Measurements from ENCODE around the gene NELL2.

NELL2 gene

GRCh38 chr12:44817687-44818086, 58.4 kb downstream of the NELL2 start:
- H3K36me3 Mint-ChIP-seq (ENCODE audit: low read depth) = no peaks in the 10 kb centered on the region
- no peaks in the 10 kb centered on the region for H3K27me3 Mint-ChIP-seq (ENCODE audit: low read depth)
- TF ChIP-seq, protein P1, sequence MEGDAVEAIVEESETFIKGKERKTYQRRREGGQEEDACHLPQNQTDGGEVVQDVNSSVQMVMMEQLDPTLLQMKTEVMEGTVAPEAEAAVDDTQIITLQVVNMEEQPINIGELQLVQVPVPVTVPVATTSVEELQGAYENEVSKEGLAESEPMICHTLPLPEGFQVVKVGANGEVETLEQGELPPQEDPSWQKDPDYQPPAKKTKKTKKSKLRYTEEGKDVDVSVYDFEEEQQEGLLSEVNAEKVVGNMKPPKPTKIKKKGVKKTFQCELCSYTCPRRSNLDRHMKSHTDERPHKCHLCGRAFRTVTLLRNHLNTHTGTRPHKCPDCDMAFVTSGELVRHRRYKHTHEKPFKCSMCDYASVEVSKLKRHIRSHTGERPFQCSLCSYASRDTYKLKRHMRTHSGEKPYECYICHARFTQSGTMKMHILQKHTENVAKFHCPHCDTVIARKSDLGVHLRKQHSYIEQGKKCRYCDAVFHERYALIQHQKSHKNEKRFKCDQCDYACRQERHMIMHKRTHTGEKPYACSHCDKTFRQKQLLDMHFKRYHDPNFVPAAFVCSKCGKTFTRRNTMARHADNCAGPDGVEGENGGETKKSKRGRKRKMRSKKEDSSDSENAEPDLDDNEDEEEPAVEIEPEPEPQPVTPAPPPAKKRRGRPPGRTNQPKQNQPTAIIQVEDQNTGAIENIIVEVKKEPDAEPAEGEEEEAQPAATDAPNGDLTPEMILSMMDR (IDR thresholded peaks at IDR 0.05; ENCODE audit: unreplicated experiment in 3 of 3) = no peak
- no peaks in the 10 kb centered on the region for H3K9me3 Mint-ChIP-seq
- H3K27ac Mint-ChIP-seq = no peak overlapping the region
- H3K4me3 Mint-ChIP-seq = no peak overlapping the region
- no peaks in the 10 kb centered on the region for H3K4me1 Mint-ChIP-seq

GRCh38 chr12:44816446-44817017, 59.6 kb downstream of the NELL2 start:
- H3K27me3 Mint-ChIP-seq (ENCODE audit: low read depth) = no peaks in the 10 kb centered on the region
- no peak overlapping the region for H3K27ac Mint-ChIP-seq
- H3K4me3 Mint-ChIP-seq = no peak overlapping the region
- no peaks in the 10 kb centered on the region for H3K4me1 Mint-ChIP-seq
- TF ChIP-seq, protein P1 (IDR thresholded peaks at IDR 0.05; ENCODE audit: unreplicated experiment in 3 of 3) = no peak
- H3K36me3 Mint-ChIP-seq (ENCODE audit: low read depth) = no peaks in the 10 kb centered on the region
- no peaks in the 10 kb centered on the region for H3K9me3 Mint-ChIP-seq

GRCh38 chr12:44812062-44812461, 64.1 kb downstream of the NELL2 start:
- TF ChIP-seq, protein P1 (IDR thresholded peaks at IDR 0.05; ENCODE audit: unreplicated experiment in 3 of 3) = no peak
- Mint-ChIP-seq H3K4me1 (no peaks in the 10 kb centered on the region), H3K9me3 (no peaks in the 10 kb centered on the region), H3K36me3 (ENCODE audit: low read depth) (no peaks in the 10 kb centered on the region), H3K27ac (no peak overlapping the region), H3K4me3 (no peak overlapping the region), H3K27me3 (ENCODE audit: low read depth) (no peaks in the 10 kb centered on the region)

GRCh38 chr12:44804068-44804467, 72.0 kb downstream of the NELL2 start:
- no peaks in the 10 kb centered on the region for H3K4me1 Mint-ChIP-seq
- H3K27ac Mint-ChIP-seq = no peak overlapping the region
- H3K9me3 Mint-ChIP-seq = no peaks in the 10 kb centered on the region
- no peaks in the 10 kb centered on the region for H3K36me3 Mint-ChIP-seq (ENCODE audit: low read depth)
- TF ChIP-seq, protein P1 (IDR thresholded peaks at IDR 0.05; ENCODE audit: unreplicated experiment in 3 of 3) = no peak
- H3K27me3 Mint-ChIP-seq (ENCODE audit: low read depth) = no peaks in the 10 kb centered on the region
- H3K4me3 Mint-ChIP-seq = no peak overlapping the region

DNA sequence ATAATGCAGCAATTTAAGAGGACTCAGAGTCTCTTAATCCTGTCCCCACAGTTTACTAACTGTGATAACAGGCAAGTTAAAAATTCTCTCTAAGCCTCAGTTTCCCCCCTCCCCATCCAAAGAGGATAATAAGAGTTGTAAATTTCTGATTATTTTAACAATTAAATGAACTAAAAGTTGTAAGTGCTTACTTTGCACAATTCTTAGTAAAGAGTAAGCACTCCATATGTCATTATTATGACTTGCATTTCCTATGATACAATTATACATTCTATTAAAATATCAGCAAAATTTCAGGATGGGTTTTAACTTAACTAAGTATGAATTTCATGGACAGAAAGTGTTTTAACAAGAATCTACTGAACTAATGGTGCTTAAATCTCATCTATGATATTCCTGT, 80.1 kb downstream of the NELL2 start:
- no peak overlapping the region for H3K27ac Mint-ChIP-seq
- peaks cover 10% of the 10 kb centered on the region for H3K36me3 Mint-ChIP-seq (ENCODE audit: low read depth)
- H3K4me1 Mint-ChIP-seq = no peaks in the 10 kb centered on the region
- H3K9me3 Mint-ChIP-seq = peaks cover 8% of the 10 kb centered on the region
- H3K27me3 Mint-ChIP-seq (ENCODE audit: low read depth) = no peaks in the 10 kb centered on the region
- no peak overlapping the region for H3K4me3 Mint-ChIP-seq
- TF ChIP-seq, protein P1 (IDR thresholded peaks at IDR 0.05; ENCODE audit: unreplicated experiment in 3 of 3) = no peak

DNA sequence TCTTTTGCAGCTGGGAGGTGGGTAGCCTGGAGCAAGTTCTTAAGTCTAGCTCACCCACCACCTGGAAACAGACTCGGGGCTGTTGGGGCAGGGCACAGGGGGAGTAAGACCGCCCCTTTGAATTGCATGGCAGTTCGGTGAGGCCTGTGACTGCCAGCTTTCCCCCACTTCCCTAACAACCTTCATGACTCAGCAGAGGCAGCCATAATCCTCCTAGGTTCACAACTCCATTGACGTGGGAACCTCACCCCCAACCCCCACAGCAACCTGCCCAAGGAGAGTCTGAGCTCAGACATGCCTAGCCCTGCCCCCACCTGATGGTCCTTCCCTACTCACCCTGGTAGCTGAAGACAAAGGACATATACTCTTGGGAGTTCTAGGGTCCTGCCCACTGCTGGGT, 87.4 kb downstream of the NELL2 start:
- no peaks in the 10 kb centered on the region for H3K27me3 Mint-ChIP-seq (ENCODE audit: low read depth)
- H3K9me3 Mint-ChIP-seq = peaks cover 15% of the 10 kb centered on the region
- TF ChIP-seq, protein P1 (IDR thresholded peaks at IDR 0.05; ENCODE audit: unreplicated experiment in 3 of 3) = no peak
- no peak overlapping the region for H3K4me3 Mint-ChIP-seq
- no peaks in the 10 kb centered on the region for H3K4me1 Mint-ChIP-seq
- peaks cover 10% of the 10 kb centered on the region for H3K36me3 Mint-ChIP-seq (ENCODE audit: low read depth)
- no peak overlapping the region for H3K27ac Mint-ChIP-seq

Measured in nephron (organoid).